ENCODE results near the gene TSPEAR.
"Not testable (repeated sequence)": the region's sequence is repeated elsewhere in the genome, so short reads cannot be mapped to it uniquely, and the experiment has no call there.

Gene TSPEAR

DNA sequence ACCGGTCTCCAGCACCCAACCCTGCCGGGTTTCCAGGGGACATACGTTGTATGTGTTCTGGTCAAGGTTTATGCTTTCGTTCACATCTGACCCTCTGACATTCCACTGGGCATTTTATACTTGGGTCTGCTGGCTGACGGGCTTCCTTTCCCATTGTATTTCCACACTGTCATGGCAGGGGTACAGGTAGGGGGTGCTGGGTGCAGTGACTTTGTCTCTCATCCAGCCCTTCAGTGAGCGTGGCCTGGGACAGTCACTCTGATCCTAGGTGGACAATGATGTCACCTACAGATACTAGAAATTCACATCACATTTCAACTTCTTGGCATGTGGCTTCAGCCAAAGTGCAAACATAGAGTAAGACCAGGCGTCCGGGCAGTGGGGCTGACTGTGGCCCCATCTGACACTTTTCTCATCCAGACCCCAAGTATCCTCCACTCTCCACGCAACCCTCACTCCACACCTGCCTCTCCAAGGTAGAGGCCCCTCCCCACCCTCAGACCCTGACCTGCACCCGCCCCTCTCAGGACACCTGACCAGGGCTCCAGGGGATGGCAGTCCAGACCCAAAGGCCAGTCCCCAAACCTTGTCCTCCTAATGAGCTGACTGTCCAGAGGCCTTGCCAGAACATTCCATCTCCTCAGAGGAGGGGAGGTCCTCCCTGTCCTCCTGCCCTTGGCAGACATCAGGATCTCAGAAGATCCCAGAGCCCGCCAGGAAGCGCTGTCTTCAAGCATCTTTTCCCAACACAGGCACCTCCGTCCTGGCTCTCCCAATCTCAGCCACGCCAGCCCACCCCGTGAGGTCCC lies 75.0 kb downstream of the TSPEAR start:
- no peak for DNase-seq (ENCODE audit: low read depth in 2 of 3, low spot score in 2 of 3)

DNA sequence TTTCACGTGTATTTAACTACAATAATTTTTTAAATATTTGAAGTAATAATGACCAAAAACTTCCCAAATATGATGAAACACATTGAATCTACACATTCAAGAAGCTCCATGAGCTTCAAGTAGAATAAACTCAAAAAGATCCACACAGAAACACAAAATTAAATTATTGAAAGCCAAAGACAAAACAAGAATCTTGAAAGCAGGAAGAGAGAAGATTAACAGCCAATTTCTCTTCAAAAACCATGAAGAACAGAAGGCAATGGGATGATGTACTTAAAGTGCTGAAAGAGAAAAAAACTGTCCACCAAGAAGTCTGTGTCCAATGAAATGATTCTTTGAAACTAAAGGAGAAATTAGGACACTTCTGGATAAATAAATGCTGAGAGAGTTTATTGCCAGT lies 79.3 kb downstream of the TSPEAR start:
- DNase-seq (ENCODE audit: low read depth in 2 of 3, low spot score in 2 of 3), result no peak

DNA sequence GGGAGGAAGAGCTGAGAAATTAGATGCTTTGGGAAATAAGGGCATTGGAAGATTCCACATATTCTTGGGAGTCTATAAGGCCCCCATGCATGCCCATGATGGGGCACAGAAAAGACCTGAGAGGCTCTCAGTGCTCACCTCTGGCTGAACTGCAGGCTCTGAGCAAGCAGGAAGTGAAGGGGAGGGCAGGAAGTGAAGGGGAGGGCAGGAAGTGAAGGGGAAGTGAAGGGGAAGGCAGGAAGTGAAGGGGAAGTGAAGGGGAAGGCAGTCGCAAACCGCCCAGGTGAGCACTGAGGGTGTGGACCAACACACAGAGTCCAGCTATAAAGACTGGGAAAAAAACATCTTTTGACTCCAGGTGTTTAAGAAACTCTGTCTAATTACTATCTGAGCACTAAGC lies 80.9 kb downstream of the TSPEAR start:
- no peak for DNase-seq (ENCODE audit: low read depth in 2 of 3, low spot score in 2 of 3)

DNA sequence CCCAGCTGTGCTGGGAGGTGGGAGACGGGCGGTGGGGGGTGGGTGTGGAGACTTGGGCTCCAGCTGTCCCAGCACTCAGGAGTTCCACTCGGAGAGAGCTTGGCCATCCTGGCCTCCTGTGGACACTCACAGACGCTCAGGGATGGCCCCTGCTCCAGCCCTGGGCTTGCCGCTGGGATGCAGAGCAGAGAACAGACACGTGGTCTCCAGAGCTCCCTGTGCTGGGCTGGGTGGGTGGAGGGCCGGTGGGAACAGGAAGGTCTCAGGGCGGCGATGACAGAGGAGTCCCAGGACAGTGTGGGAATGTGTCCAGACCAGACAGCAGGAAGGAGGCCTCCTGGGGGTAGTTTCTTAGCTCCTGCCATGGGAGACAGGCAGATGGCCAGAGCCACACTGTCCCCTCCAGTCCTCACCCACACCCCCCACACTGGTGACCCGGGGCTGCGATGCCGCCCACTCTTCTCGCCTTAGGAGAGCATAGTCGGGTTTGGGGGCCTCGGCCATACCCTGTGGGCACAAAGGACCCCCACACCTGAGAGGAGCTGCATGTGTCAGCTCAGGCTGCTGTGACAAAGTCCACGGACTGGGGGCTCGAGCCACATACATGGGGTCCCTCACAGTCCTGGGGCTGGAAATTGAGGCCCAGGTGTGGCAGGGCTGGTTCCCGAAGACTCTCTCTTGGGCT lies 82.5 kb downstream of the TSPEAR start:
- DNase-seq (ENCODE audit: low read depth in 2 of 3, low spot score in 2 of 3), result no peak

DNA sequence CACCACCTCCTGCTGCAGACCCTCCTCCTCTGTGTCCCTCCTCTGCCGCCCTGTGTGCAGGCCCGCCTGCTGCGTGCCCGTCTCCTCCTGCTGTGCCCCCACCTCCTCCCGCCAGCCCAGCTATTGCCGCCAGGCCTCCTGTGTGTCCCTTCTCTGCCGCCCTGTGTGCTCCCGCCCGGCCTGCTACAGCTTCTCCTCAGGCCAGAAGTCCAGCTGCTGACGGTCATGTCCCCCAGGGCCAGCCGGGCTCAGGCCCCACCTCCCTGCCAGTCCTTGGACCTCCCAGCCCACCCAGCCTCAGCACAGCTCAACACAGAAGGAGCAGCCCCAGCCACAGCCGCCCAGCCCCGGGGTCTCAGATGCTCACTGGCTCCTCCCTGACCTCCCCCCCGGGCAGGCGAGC lies 83.5 kb downstream of the TSPEAR start:
- not testable (repeated sequence) for DNase-seq (ENCODE audit: low read depth in 2 of 3, low spot score in 2 of 3)

DNA sequence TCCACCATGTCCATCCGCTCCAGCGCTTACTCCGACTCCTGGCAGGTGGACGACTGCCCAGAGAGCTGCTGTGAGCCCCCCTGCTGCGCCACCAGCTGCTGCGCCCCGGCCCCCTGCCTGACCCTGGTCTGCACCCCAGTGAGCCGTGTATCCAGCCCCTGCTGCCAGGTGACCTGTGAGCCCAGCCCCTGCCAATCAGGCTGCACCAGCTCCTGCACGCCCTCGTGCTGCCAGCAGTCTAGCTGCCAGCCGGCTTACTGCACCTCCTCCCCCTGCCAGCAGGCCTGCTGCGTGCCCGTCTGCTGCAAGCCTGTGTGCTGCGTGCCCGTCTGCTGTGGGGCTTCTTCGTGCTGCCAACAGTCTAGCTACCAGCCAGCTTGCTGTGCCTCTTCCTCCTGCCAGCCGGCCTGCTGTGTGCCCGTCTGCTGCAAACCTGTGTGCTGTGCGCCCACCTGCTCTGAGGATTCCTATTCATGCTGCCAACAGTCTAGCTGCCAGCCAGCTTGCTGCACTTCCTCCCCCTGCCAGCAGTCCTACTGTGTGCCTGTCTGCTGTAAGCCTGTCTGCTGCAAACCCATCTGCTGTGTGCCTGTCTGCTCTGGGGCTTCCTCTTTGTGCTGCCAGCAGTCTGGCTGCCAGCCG lies 84.1 kb downstream of the TSPEAR start:
- not testable (repeated sequence) for DNase-seq (ENCODE audit: low read depth in 2 of 3, low spot score in 2 of 3)

DNA sequence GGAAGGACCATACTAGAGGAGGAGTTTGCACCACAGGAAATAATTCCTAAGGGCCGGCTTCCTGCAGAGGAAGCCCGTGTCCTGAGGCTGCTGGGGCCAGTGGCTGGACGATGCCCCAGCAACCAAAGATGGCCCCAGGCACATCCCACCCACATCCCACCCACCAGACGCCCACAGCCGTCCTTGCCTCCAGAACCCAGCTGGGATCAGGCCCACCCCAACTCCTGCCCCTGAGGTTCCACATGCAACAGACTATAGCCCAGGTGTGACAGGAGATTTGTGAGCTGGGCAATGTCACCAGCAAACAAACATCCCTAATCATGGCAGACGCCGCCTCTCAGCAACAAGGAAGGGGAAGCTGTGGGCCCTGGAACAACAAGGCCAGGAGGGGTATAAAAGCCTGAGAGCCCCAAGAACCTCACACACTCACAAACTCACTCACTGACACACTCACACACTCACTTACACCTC lies 84.7 kb downstream of the TSPEAR start, which contains the start of gene KRTAP10-9:
Gene KRTAP10-9 (plus strand): TSS at position 421 of the 471 bp plus-strand sequence. CDS start 79 bp downstream, outside the sequence.
- no peak for DNase-seq (ENCODE audit: low read depth in 2 of 3, low spot score in 2 of 3)

DNA sequence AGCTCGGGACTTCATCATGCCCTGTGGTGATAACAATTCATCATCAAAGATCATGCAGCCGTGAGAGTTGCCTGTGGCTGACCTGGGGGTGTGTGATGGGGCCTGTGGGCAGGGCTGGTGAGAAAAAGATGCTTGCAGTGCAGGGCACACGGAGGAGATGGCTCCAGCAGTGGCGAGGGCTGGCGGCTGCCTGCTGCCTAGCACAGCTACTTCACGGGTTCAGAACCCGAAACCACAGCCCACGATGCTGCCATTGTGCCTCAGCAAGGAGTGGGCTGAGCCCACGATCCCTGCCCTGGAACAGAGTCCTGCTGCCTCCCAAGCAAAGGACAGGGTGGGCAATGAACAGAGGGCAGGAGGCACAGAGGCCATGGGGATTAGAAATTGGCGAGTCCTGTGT lies 85.1 kb downstream of the TSPEAR start:
- no peak for DNase-seq (ENCODE audit: low read depth in 2 of 3, low spot score in 2 of 3)

DNA sequence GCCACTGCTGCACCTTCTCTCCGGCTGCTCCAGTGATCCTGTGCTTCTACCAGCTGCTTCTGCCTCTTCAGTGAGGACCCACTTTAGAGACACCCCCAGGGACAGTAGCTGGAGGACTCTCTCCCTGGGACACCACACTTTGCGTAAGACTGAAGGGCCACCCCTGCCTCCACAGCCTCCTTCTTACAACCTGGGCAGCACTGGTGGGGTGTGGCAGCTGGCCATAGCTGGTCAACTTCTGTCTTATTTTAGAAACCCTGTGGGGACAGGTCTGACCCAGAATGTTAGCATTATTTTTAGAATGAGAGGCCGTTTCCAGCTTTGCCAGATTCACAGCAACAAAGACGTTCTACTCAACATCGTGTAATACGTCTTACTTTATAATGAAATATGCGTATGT lies 85.6 kb downstream of the TSPEAR start:
- DNase-seq (ENCODE audit: low read depth in 2 of 3, low spot score in 2 of 3), result no peak

DNA sequence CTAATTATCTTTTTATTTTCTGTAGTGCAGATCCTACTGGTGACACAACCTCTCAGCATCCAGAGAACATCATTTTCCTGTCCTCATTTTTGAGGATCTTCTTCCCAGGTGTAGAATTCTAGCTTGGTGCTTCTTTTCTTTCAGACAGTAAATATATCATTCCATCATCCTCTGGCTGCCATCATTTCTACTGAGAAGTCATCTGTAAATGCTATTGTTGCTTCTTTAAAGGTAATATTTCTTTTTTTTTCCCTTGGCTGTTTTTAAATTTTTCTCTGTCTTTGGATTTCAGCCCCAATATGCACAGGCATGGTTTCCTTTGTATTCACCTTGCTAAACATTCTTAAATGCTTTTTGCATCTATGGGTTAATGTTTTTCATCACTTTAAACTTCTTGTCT lies 87.8 kb downstream of the TSPEAR start:
- no peak for DNase-seq (ENCODE audit: low read depth in 2 of 3, low spot score in 2 of 3)

DNA sequence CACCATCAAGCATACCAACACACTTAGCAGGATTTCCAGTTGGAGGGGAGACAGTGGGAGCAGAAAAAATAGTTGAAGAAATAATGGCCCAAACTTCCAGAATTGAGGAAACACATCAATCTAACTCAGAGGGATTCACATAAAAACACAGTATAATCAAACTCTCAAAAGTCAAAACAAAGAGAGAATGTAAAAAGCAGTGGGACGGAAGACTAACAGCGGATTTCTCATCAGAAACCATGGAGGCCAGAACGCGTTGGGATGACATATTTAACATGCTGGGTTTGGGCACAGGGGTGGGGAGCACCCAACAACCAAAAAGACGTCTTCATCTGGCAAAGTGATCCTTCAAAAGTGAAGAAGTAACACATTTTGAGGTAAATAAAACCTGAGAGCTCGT lies 91.5 kb downstream of the TSPEAR start:
- no peak for DNase-seq (ENCODE audit: low read depth in 2 of 3, low spot score in 2 of 3)

DNA sequence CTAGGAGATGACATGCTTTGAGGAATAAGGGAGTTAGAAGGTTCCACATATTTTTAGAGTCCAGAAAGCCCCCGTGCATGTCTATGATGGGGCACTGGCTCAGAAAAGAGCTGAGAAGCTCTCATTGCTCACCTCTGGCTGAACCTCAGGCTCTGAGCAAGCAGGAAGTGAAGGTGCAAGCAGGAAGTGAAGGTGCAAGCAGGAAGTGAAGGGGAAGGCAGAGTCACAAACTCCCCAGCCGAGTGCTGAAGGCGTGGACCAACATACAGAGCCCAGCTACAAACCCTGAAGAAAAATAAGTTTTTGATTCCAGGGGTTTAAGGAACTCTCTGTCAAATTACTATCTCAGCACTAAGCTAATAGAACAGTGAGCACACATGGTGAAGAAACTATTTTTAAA lies 92.5 kb downstream of the TSPEAR start:
- peak in 1 of 3 experiments; percentile 10 for DNase-seq (ENCODE audit: low read depth in 2 of 3, low spot score in 2 of 3)

DNA sequence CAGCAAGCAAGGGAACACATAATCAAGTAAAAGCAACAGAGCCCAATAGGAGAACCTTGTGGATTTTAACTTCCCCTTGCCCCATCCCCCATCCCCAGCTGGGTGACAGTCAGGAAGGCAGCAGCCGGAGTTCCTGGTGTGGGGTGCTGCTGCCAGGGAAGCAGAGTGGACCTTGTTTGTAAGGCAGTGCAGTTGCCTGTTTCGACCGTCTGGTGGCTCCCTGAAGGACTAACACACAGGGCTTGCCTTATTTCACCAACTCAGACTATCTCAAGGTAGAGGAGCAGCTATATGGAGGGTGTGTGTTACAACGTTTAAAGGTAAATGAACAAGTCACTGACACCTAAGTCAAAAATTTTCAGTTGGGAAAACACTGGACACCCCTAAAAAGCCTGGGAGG lies 92.9 kb downstream of the TSPEAR start:
- DNase-seq (ENCODE audit: low read depth in 2 of 3, low spot score in 2 of 3), result no peak

DNA sequence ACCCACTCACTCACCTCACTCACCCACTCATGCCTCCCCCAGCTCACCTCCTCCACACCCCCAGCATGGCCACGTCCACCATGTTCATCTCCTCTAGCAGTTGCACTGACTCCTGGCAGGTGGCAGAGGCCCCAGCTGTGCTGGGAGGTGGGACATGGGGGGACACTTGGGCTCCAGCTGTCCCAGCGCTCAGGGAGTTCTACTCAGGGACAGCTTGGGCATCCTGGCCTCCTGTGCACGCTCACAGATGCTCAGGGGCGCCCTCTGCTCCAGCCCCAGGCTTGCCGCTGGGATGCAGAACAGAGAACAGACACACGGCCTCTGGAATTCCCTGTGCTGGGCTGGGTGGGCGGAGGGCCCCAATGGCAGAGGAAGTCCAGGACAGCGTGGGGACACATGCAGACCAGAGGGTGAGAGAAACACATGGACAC lies 94.3 kb downstream of the TSPEAR start:
- DNase-seq (ENCODE audit: low read depth in 2 of 3, low spot score in 2 of 3), result no peak

DNA sequence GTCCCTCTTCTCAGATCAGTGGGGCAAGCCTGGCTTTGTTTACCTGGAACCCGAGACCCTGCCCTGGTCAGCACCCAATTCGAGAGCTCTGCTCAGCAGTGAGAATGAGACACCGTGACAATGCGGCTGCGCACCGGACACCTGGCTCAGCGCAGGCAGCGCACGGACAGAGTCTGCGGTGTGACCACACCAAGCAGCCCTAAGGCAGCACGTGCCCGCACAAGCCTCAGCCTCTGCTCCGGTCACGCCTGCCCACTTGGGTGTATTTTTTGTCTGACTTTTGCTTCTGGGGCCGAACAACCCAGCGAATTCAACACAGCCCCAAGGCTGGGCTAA lies 94.8 kb downstream of the TSPEAR start:
- no peak for DNase-seq (ENCODE audit: low read depth in 2 of 3, low spot score in 2 of 3)

DNA sequence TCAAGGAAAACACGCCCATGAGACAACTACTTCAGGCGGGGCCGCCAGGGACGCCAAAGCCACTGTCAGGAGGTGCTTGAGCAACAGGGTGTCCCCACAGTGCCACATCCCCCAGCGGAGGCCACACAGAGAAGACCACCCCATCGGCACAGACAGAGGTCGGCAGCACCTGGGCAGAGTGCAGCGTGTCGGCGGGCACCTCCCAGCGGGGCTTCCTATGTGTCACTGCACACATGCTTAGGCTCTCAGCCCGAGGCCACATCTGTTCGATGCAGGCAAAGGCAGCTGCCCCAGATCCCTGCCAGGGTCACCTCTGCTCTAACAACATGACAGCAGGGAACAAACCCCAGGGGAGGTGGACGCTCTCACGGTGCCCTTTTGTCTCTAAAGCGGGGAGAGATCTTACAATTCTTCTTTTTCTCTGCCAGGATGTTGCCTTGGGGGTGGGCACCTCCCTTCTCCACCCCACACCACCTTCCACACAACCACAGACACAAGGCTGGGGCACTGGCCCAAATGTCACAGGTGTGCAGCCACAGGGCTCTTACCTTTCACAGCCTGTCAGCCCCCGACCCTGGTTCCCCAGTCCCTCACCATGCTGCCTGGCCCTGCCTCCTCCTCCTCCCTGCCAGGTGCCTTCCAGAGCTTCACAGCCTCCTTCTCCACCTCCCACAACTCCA lies 95.3 kb downstream of the TSPEAR start:
- DNase-seq (ENCODE audit: low read depth in 2 of 3, low spot score in 2 of 3), result no peak

DNA sequence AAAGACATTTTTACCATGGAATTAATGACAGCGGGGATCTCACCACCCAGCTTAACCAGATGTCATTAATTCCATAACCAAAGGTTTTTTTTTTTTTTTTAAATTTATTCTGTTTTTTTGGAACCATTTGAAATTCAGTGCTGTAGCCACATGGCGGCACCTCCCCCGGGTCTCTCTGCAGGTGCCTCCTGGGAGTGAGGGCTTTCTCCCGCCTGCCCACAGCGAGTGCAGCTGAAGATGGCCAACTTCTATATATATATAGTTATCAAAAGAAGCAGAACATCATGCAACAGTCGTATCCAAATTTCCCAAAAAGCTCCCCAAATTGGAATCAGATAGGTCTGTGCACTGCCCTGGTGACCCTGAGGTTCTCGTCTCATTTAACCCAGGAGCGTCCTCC lies 95.9 kb downstream of the TSPEAR start:
- no peak for DNase-seq (ENCODE audit: low read depth in 2 of 3, low spot score in 2 of 3)

DNA sequence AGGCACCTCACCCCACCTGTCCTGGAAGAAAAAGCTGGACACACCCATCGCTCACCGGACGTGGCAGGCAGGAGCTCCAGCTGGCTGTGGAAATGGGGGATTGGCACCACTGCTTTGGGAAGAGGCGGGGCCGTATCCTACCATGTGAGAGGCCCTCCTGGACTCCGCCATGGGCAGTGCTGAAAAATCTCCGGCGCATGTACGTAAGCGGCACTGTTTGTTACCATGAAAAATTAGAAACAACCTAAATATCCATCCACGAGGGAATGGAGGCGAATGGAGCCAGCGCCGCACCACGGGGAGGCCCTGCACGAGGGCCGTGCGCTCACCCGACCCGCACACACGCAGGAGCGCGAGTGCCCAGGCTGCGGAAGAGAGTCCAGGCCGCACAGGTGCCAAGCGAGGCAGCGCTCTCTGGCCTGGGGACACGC lies 96.4 kb downstream of the TSPEAR start:
- DNase-seq (ENCODE audit: low read depth in 2 of 3, low spot score in 2 of 3), result no peak

DNA sequence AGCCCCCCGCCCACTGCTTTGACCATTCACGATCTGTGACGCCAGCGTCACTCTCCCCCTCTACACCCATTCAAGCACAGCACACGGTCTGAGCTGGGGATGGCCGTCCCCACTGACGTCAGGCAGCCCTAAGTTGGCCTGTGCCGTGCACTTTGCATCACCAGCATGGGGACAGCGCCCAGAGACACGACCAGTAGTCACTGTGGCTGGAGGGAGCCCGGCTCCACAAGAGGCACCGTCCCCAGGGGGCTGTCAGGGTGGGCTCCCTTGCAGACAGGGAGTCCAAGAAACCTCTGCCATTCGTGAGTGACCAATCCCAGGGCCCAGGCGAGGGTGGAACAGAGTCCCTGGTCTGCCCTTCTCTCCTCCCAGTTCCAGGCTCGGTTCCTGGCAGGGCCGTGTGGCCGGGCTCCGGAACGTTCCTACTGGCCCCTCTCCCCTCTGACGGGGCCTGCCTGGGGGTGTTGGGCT lies 97.2 kb downstream of the TSPEAR start:
- no peak for DNase-seq (ENCODE audit: low read depth in 2 of 3, low spot score in 2 of 3)

DNA sequence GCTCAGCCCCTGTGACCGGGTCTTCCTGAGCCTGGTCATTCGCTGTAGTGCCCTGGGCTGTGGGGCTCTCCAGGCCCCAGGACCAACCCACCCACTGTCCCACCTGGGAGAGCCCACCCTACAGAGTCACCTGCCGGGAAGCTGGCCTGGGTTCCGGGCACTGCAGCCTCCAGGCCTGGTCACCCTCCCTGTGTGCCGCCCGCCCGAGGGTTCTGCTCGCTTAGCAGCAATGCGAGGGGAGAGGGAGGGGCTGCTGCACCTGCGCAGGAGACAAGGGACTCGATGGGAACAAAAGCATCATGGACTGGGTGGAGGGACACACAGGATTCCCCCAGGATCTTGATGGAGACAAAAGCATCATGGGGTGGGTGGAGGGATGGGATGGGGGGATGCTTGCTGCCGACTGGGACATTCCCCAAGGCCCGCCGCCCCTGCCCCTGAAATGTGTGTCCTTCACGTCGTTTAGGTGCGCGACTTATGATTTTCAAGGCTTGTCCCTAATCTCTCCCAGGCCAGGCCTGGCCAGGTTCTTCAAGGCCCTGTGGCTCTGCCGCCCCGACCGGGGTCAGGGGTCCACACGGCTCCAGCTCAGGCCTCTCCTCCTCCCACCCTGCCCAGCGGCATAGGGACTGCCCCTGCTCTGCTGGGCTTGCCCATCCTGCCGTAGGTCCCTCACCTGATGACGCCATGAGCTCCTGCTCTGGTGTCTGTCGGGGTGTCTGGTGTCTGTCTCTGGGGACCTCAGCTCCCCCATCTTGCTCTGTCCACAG lies 97.8 kb downstream of the TSPEAR start:
- no peak for DNase-seq (ENCODE audit: low read depth in 2 of 3, low spot score in 2 of 3)

Measured in activated CD8-positive, alpha-beta memory T cell treated with anti-CD3 and anti-CD28 coated beads for 48 hours (primary cell).